Activated CD4-positive, alpha-beta memory T cell treated with anti-CD3 and anti-CD28 coated beads for 36 hours (primary cell): ENCODE results near the gene HOXD8. TPM values are rescaled to one million over a fixed set of nuclear protein-coding genes. Genes with fewer than 3 reads are reported as not detected.
A peak's percentile ranks its signal among the peaks of the same experiment; 100 is the strongest.

Source experiments
- CTCF ChIA-PET: fragments of 350-600 bp; sonication (Branson Sonifier 250); formaldehyde crosslinking; loops from one replicate; lab custom pipeline; 2021; ENCODE audit warnings: antibody characterized with exemption, inconsistent platforms; lab: Charles Lee
- POLR2A ChIA-PET: fragments of 350-600 bp; sonication (Branson Sonifier 250); formaldehyde crosslinking; loops from one replicate; lab custom pipeline; 2021; ENCODE audit warnings: antibody characterized with exemption; lab: Charles Lee
- DNase-seq: peaks from one replicate; pipeline ENCODE4 v3.0.0-alpha.2; 2020
- H3K27ac Mint-ChIP-seq: one replicate; pipeline ENCODE4 v1.8.0; 2021; ENCODE audit warnings: mixed read lengths
- H3K27me3 Mint-ChIP-seq: one replicate; pipeline ENCODE4 v1.8.0; 2021; ENCODE audit warnings: mixed read lengths
- H3K36me3 Mint-ChIP-seq: one replicate; pipeline ENCODE4 v1.8.0; 2021; ENCODE audit warnings: mixed read lengths
- H3K4me1 Mint-ChIP-seq: one replicate; pipeline ENCODE4 v1.8.0; 2021; ENCODE audit warnings: low read depth, mixed read lengths
- H3K4me3 Mint-ChIP-seq: one replicate; pipeline ENCODE4 v1.8.0; 2021; ENCODE audit warnings: mild to moderate bottlenecking, mixed read lengths
- H3K9me3 Mint-ChIP-seq: one replicate; pipeline ENCODE4 v1.8.0; 2021; ENCODE audit warnings: mixed read lengths
- intact Hi-C: fragments of 100-400 bp; cut with micrococcal nuclease; formaldehyde crosslinking; loops from one replicate; pipeline ENCODE4 v1.15.1; 2023
- total RNA-seq, 2 experiments: library from RNA; stranded (reverse); gene quantifications; one replicate each; pipeline ENCODE4 v1.2.3, GENCODE V29; 2021

The HOXD8 gene
- total RNA-seq, 2 experiments from 2014 or later: not detected

DNA sequence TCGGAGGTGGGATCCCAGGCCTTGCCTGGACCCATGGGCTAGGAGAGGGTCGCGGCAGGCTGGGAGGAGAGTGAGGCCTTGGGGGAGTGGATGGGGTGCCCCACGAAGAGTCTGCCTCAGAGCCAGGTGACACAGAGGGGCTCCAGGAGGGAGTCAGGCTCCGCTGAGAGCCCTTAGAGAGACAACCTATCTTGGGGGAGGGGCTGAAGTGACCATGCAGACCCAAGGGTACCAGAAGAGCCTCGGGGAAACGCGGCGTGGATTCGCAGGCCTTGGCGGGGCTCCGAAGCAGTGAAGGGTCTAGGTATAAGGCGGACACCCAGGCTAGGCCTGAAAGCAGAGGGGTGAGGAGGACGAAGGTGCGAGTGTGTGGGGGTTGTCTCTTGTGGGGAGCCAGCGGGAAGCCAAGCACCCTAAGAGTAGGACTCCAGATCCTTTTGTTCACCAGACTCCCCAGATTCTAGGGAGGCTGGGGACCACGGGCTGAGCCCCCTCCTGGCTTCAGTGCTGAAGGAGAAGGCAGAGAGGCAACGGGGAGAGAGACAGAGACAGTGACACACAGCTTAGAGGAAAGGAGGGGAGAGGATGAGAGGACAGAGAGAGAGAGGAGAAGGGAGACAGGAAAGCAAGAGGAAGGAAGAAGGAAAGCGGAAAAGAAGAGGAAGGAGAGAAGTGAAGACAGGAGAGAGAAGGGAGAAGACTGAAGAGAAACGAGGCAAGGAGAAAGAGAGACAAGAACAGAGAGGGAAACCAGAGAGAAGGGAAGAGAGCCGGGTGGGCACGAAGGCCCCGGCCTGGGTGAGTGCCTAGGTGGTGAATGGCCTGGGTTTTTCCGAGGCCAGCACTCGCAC, 23.6 kb upstream of the HOXD8 start:
- H3K4me1 Mint-ChIP-seq: peaks cover 30% of the 10 kb centered on the region
- H3K9me3 Mint-ChIP-seq: no peaks in the 10 kb centered on the region
- H3K4me3 Mint-ChIP-seq: no peak overlapping the region
- H3K27ac Mint-ChIP-seq: no peak overlapping the region
- peaks cover 82% of the 10 kb centered on the region for H3K27me3 Mint-ChIP-seq
- intact Hi-C loops: no loop called here
- DNase-seq: no peak
- POLR2A ChIA-PET: no interaction called here
- peaks cover 5% of the 10 kb centered on the region for H3K36me3 Mint-ChIP-seq
- CTCF ChIA-PET: no interaction called here

DNA sequence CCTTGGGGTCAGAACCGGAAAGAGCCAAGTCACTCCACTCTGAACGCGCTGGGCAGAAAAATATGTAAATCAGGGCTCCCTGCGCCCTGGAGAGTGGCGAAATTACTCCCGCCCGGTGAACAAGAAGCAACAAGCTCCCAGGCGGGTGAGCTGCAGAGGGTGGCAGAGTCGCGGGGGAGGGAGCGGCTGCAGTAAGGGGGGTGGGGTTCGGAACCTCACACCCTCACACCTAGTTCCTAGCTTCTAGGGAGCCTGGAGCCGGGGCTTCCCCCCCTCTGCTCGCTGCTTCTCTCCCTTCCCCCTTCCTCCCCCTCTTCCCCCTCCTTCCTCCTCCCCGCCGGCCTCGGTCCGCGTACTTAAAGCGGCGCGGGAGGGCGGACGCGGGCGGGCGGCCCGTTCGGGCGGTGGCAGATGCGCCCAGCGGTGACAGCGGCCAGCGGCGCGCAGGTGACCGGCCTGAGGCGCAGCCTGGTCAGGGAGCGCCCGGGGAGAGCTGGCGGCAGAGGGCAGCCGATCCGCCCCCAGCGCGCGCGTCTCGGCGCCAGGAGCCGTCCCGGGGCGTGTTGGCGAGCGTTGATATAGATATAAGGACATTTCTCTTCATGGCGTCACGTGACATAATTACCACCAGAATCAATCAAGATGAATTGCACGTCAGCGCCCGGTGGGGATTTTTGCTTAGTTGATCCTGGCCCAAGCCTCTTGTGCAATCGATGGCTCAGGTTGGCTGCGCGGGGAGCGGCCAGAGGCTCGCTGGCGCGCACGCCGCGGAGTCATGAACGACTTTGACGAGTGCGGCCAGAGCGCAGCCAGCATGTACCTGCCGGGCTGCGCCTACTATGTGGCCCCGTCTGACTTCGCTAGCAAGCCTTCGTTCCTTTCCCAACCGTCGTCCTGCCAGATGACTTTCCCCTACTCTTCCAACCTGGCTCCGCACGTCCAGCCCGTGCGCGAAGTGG, 22.6 kb upstream of the HOXD8 start, which contains the start of gene HOXD11:
TSS of gene HOXD11 (plus strand) at position 700 of the 959 bp plus-strand sequence. CDS start at position 776, 76 bp downstream.
- ChIA-PET CTCF (no interaction called here), POLR2A (no interaction called here)
- Mint-ChIP-seq H3K27me3 (peaks cover 82% of the 10 kb centered on the region), H3K4me1 (peaks cover 30% of the 10 kb centered on the region), H3K27ac (no peak within 1 kb of the TSS), H3K9me3 (no peaks in the 10 kb centered on the region), H3K4me3 (peak within 1 kb of the TSS; percentile 12), H3K36me3 (peaks cover 5% of the 10 kb centered on the region)
- DNase-seq: no peak
- intact Hi-C loops: no loop called here

GRCh38 chr2:176107731-176108181, 21.7 kb upstream of the HOXD8 start:
- CTCF ChIA-PET: no interaction called here
- POLR2A ChIA-PET: no interaction called here
- intact Hi-C loops: no loop called here
- Mint-ChIP-seq H3K9me3 (no peaks in the 10 kb centered on the region), H3K4me1 (peaks cover 30% of the 10 kb centered on the region), H3K27me3 (peaks cover 80% of the 10 kb centered on the region), H3K4me3 (no peak overlapping the region), H3K27ac (no peak overlapping the region), H3K36me3 (peaks cover 5% of the 10 kb centered on the region)
- DNase-seq: no peak

GRCh38 chr2:176109192-176109901, 20.2 kb upstream of the HOXD8 start:
- intact Hi-C loops: no loop called here
- no peak overlapping the region for H3K4me3 Mint-ChIP-seq
- POLR2A ChIA-PET: no interaction called here

DNA sequence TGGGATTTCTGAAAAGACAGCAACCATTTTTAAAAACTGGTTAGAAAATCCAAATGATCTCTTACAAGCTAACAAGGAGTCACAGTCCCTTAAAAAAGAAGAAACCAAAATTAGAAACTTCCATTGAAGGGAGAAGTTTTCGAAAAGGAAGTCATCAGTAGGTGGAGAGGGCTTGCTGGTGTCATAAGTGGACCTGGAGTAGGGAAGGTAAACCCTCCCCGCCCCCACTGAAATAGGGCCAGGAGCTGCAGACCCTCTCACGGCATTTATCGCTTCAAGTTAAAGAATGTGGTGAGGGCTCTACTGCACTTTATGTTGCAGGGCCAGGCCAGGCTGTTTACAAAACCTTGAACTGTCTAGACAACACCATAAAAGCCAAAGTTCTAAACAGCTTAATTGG, 19.6 kb upstream of the HOXD8 start:
- intact Hi-C loops: loop anchor here (2.0 to 5.0 kb wide), 2 partner anchors 25 to 52 kb away; no protein-coding TSS in a partner anchor
- peaks cover 23% of the 10 kb centered on the region for H3K4me1 Mint-ChIP-seq
- no peak overlapping the region for H3K4me3 Mint-ChIP-seq
- ChIA-PET CTCF (interaction anchor here (0.8 to 1.9 kb wide), 6 partner anchors 10 to 542 kb away, joined by 3 to 8 read pairs (median 7); no protein-coding TSS in a partner anchor), POLR2A (no interaction called here)
- DNase-seq: no peak
- peaks cover 84% of the 10 kb centered on the region for H3K27me3 Mint-ChIP-seq
- H3K9me3 Mint-ChIP-seq: no peaks in the 10 kb centered on the region
- peaks cover 5% of the 10 kb centered on the region for H3K36me3 Mint-ChIP-seq
- no peak overlapping the region for H3K27ac Mint-ChIP-seq

More at GRCh38 chr2:176109192-176109901, 20.2 kb upstream of the HOXD8 start:
- CTCF ChIA-PET: interaction anchor here (1.6 to 1.8 kb wide), 3 partner anchors 11 to 346 kb away, joined by 7 to 8 read pairs (median 7); no protein-coding TSS in a partner anchor
- Mint-ChIP-seq H3K27me3 (peaks cover 84% of the 10 kb centered on the region), H3K27ac (no peak overlapping the region), H3K4me1 (peaks cover 26% of the 10 kb centered on the region), H3K36me3 (peaks cover 5% of the 10 kb centered on the region), H3K9me3 (no peaks in the 10 kb centered on the region)
- no peak for DNase-seq

DNA sequence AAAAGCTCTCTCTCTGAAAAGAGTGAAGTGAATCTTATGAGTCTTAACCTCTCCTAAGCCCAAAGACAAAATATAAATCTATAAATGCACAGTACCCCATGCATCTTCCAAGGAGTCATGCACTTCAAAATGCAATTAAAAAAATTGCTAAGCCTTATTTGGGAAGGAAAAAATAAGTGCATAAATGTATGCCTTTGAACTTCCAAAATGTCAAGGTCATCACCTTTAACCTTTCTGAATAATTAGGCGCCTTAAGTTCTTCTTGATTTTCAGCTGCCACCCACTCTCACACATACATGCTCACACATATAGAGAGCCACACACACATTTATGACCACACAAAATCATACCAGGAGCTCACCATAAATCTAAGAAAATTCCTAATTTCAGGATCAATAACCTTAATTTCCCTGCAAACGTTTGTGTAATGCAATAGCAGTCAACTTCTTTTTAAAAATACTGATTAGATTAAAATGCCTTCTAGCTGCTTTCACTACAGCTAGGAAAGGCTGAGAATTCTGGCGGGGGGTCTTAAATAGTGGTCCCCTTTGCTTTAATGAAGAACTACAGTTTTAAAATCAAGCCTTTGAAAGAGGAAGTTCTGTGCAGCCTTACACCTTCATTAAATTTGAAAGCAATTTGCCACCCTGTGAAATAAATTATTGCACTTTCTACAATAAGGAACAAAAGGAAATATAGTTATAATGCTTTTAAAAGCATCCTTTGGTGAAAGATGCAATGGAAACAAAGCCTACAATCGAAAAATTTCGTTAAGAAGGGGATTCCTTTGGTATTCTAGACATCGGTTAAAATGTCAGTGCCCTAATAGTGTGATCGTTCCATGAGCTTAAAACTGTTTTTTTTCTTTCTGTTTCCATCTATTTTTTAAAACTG, 18.8 kb upstream of the HOXD8 start:
- Mint-ChIP-seq H3K27ac (no peak overlapping the region), H3K4me1 (peaks cover 18% of the 10 kb centered on the region), H3K36me3 (peaks cover 5% of the 10 kb centered on the region), H3K27me3 (peaks cover 81% of the 10 kb centered on the region), H3K4me3 (peak overlapping the region; percentile 8), H3K9me3 (no peaks in the 10 kb centered on the region)
- intact Hi-C loops: loop anchor here (2.0 to 5.0 kb wide), 2 partner anchors 26 to 52 kb away; no protein-coding TSS in a partner anchor
- POLR2A ChIA-PET: no interaction called here
- no peak for DNase-seq
- CTCF ChIA-PET: interaction anchor here (0.8 to 1.9 kb wide), 9 partner anchors 8 to 1037 kb away, joined by 3 to 13 read pairs (median 7); no protein-coding TSS in a partner anchor

- ChIA-PET POLR2A (no interaction called here), CTCF (interaction anchor here (1.0 to 1.9 kb wide), 7 partner anchors 8 to 541 kb away, joined by 3 to 13 read pairs (median 7); no protein-coding TSS in a partner anchor)
- Mint-ChIP-seq H3K4me1 (peaks cover 13% of the 10 kb centered on the region), H3K9me3 (no peaks in the 10 kb centered on the region), H3K27me3 (peaks cover 80% of the 10 kb centered on the region), H3K4me3 (peak overlapping the region; percentile 8), H3K36me3 (peaks cover 5% of the 10 kb centered on the region), H3K27ac (no peak overlapping the region)
- peak; percentile 49 for DNase-seq
- intact Hi-C loops: loop anchor here (2.0 to 5.0 kb wide), 2 partner anchors 26 to 51 kb away; no protein-coding TSS in a partner anchor
Measured at GRCh38 chr2:176111309-176111663, 18.2 kb upstream of the HOXD8 start.

DNA sequence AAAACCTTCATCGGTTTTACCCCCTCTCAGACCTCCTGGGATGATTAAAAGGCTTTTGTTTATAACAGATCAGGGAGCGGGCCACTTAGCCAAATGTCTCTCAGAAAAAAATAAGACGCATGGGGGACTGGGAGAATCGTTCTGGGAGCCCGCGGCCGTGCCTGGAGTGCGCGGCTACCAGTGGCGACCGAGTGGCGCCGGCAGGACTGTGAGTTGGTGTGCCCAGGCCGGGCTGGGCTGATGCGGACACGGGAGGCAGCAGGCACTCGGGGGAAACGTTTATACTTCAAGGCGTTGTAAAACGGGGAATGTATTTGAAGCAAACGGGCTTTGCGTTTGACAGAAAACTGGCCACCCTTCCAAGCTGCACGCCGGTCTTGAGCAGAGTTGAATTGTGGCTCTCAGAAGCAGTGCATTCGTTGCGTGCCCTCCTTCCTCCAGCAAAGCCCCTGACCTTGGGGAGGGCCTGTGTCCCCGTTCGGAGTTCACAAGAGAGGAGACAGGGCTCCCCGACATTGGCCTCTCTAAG, 17.6 kb upstream of the HOXD8 start:
- ChIA-PET CTCF (interaction anchor here (1.6 to 1.9 kb wide), 2 partner anchors 15 to 20 kb away, joined by 8 to 13 read pairs; no protein-coding TSS in a partner anchor), POLR2A (no interaction called here)
- H3K9me3 Mint-ChIP-seq: no peaks in the 10 kb centered on the region
- no peak for DNase-seq
- peaks cover 10% of the 10 kb centered on the region for H3K36me3 Mint-ChIP-seq
- H3K4me1 Mint-ChIP-seq: peaks cover 10% of the 10 kb centered on the region
- H3K27ac Mint-ChIP-seq: no peak overlapping the region
- H3K27me3 Mint-ChIP-seq: peaks cover 84% of the 10 kb centered on the region
- intact Hi-C loops: loop anchor here (2.0 to 5.0 kb wide), 2 partner anchors 27 to 50 kb away; no protein-coding TSS in a partner anchor
- no peak overlapping the region for H3K4me3 Mint-ChIP-seq

DNA sequence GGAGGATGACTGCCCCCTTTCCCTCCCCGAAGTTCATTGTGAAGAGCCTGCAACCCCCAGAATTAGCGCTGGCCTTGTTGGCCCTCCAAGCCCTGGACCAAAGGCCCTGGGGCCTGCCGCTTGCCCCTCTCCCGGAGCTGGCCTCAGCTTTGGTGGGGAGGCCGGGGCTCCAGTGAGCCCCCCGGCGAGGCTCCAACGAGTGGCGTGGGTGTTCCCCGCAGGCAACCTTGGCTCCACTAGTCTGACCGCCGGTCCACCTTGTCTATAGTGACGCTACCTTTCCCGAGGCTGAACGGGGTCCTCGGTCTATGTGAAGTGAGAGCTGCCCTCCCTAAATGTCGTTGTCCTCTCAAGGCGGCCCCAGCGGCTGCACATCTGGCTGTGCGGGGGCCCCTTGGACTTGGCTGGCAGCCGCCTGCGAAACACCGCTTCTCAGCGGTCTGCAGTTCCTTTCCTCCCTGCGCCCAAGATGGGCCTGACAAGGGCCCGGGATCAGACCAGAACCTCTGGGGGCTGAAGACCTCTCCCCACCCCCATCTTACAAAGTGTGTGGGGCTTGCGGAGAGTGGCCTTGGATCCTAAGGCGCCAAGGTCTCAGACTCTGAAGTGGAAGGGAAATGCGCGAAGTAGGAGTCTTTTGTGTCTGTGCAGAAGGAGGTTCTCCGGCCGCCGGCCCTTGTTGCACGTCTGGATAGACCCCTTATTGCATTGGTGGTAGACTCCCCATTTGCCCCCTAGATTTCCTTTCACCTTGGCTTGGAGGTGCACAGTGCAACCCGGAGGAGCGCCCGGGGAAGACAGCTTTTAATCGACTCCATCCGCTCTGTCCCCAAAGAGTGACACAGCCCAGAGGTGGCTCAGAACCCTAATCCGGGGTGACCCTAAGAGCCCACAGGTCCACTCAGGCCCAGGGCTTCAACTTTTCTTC, 16.9 kb upstream of the HOXD8 start:
- H3K27ac Mint-ChIP-seq: no peak overlapping the region
- intact Hi-C loops: loop anchor here (5.0 kb wide), 1 partner anchor 50 kb away; no protein-coding TSS in a partner anchor

More for the DNA sequence above, 16.9 kb upstream of the HOXD8 start:
- peaks cover 10% of the 10 kb centered on the region for H3K36me3 Mint-ChIP-seq
- no peaks in the 10 kb centered on the region for H3K9me3 Mint-ChIP-seq
- DNase-seq: no peak
- peaks cover 8% of the 10 kb centered on the region for H3K4me1 Mint-ChIP-seq
- H3K27me3 Mint-ChIP-seq: peaks cover 84% of the 10 kb centered on the region
- ChIA-PET CTCF (interaction anchor here (0.8 kb wide), 1 partner anchor 539 kb away, joined by 5 read pairs; no protein-coding TSS in a partner anchor), POLR2A (no interaction called here)
- H3K4me3 Mint-ChIP-seq: no peak overlapping the region
